Neural cell (in vitro differentiated cells): ENCODE results near the gene C3.

ENCODE experiments used
- POLR2AphosphoS5 ChIP-seq: IDR thresholded peaks from 2 replicates; pipeline ENCODE4 v1.6.1; 2012
- TF ChIP-seq, protein P1 (sequence below): fragments of 450-650 bp; IDR thresholded peaks from 2 replicates; pipeline ENCODE4 v1.5.1; 2014; ENCODE audit warnings: antibody characterized with exemption, mild to moderate bottlenecking, moderate library complexity; ENCODE audit not compliant: poor library complexity, severe bottlenecking

DNA sequence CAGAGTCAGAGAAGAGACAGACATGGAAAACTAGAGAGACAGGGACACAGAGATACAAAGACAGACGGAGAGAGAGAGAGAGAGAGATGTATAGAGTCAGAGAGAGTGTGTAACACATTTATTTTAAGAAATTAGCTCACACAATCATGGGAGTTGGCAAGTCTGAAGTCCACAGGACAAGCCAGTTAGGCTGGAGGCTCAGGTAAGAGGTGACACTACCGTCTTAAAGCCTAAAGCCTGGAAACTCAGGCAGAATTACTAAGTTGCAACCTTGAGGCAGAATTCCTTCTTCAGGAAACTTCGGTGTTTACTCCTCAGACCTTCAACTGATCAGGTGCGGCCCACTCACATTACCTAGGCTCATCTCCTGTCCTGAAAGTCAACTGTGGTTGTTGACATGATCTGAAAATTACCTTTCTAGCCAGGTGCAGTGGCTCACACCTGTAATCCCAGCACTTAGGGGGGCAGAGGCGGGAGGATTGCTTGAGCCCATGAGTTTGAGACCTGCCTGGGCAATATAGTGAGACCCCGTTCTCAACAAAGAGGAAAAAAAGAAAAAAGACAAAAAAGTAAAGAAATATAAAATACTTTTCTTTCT, 47.7 kb downstream of the C3 start:
- TF ChIP-seq POLR2AphosphoS5: no peak
- TF ChIP-seq, protein P1, sequence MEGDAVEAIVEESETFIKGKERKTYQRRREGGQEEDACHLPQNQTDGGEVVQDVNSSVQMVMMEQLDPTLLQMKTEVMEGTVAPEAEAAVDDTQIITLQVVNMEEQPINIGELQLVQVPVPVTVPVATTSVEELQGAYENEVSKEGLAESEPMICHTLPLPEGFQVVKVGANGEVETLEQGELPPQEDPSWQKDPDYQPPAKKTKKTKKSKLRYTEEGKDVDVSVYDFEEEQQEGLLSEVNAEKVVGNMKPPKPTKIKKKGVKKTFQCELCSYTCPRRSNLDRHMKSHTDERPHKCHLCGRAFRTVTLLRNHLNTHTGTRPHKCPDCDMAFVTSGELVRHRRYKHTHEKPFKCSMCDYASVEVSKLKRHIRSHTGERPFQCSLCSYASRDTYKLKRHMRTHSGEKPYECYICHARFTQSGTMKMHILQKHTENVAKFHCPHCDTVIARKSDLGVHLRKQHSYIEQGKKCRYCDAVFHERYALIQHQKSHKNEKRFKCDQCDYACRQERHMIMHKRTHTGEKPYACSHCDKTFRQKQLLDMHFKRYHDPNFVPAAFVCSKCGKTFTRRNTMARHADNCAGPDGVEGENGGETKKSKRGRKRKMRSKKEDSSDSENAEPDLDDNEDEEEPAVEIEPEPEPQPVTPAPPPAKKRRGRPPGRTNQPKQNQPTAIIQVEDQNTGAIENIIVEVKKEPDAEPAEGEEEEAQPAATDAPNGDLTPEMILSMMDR: no peak
